GM12892 (cell line): ENCODE results near the gene SSBP1.

Source experiments
- POLR2A ChIP-seq: IDR thresholded peaks from 2 replicates; pipeline ENCODE4 v1.6.1; 2011; ENCODE audit warnings: low read depth, low read length, control low read depth
- POLR2AphosphoS5 ChIP-seq: IDR thresholded peaks from 2 replicates; pipeline ENCODE4 v1.6.1; 2011; ENCODE audit warnings: low read depth, low read length, control low read depth
- TAF1 ChIP-seq: IDR thresholded peaks from 2 replicates; pipeline ENCODE4 v1.6.1; 2011; ENCODE audit warnings: low read depth, mild to moderate bottlenecking, control low read depth, low read length, borderline replicate concordance

DNA sequence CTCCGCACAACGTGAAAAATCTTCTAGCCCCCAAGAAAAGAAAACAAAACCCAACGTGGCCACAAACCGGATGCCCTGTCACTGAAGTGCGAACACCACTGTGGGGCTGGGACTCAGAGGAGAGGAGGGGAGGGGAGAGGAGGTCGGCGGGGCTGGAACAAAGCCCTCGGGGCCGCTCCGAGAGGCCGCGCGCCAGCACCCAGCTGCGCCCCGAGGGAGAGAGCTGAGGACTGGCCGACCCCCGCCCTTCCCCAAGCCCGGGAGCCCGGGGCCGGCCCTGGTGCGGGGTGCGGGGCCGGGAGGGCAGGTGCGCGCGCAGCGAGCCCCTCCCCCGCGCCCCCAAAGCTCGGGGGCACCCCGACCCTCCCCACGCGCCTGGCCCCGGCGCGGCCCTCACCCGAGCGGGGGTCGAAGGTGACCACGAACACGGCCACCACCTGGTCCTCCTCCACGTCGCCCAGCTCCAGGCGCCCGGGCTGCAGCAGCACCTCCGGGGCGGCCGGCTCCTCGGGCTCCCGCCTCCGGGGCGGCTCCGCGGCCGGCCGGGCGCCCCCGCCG is 36.6 kb upstream of the SSBP1 start:
- TF ChIP-seq POLR2A (peak; percentile 37; the same call in 1 of the 2 replicates), POLR2AphosphoS5 (no peak), TAF1 (no peak)
